22Rv1 (cell line): ENCODE data around the gene RAVER1.

Experiments
- ZFX ChIP-seq: fragments of 450-650 bp; IDR thresholded peaks from 2 replicates; pipeline ENCODE4 v1.6.1; 2017; ENCODE audit warnings: antibody characterized with exemption, borderline replicate concordance
- TF ChIP-seq, protein P1 (sequence below): fragments of 450-650 bp; IDR thresholded peaks from 2 replicates; pipeline ENCODE4 v1.5.1; 2017; ENCODE audit warnings: mild to moderate bottlenecking

GRCh38 chr19:10290876-10291553, 42.3 kb downstream of the RAVER1 start:
- TF ChIP-seq, protein P1, sequence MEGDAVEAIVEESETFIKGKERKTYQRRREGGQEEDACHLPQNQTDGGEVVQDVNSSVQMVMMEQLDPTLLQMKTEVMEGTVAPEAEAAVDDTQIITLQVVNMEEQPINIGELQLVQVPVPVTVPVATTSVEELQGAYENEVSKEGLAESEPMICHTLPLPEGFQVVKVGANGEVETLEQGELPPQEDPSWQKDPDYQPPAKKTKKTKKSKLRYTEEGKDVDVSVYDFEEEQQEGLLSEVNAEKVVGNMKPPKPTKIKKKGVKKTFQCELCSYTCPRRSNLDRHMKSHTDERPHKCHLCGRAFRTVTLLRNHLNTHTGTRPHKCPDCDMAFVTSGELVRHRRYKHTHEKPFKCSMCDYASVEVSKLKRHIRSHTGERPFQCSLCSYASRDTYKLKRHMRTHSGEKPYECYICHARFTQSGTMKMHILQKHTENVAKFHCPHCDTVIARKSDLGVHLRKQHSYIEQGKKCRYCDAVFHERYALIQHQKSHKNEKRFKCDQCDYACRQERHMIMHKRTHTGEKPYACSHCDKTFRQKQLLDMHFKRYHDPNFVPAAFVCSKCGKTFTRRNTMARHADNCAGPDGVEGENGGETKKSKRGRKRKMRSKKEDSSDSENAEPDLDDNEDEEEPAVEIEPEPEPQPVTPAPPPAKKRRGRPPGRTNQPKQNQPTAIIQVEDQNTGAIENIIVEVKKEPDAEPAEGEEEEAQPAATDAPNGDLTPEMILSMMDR, result no peak
- TF ChIP-seq ZFX, result no peak
